SU-DHL-6 (cell line): ENCODE measurements around the gene DPP8.

ENCODE experiments used
- H2AFZ ChIP-seq: fragments of 200-600 bp; sonication (generic); 2 replicates; pipeline ENCODE4 v1.6.1; 2014; ENCODE audit warnings: low read depth, mild to moderate bottlenecking, moderate library complexity, mixed read lengths, antibody characterized with exemption, low read length; ENCODE audit not compliant: severe bottlenecking
- H3F3A ChIP-seq: fragments of 200-600 bp; shearing (Covaris generic); 2 replicates; pipeline ENCODE4 v1.6.0; 2016; ENCODE audit warnings: antibody characterized with exemption, mild to moderate bottlenecking; ENCODE audit not compliant: insufficient read depth
- H3K27ac ChIP-seq: fragments of 200-600 bp; sonication (generic); 2 replicates; pipeline ENCODE4 v1.5.1; 2016; ENCODE audit warnings: low read depth, mild to moderate bottlenecking, low read length, moderate library complexity, mixed read lengths
- H3K27me3 ChIP-seq: fragments of 200-600 bp; sonication (generic), shearing (Covaris generic); 2 replicates; pipeline ENCODE4 v1.6.0; 2014; ENCODE audit warnings: mild to moderate bottlenecking, low read length
- H3K36me3 ChIP-seq: fragments of 200-600 bp; sonication (generic); 2 replicates; pipeline ENCODE4 v1.6.1; 2014; ENCODE audit warnings: mild to moderate bottlenecking, low read length, mixed read lengths
- H3K4me2 ChIP-seq: fragments of 300-600, 200-600 bp; shearing (Covaris generic), sonication (generic); 2 replicates; pipeline ENCODE4 v1.6.0; 2014; ENCODE audit warnings: low read length, low read depth, mild to moderate bottlenecking; ENCODE audit not compliant: poor library complexity, severe bottlenecking
- H3K4me3 ChIP-seq: fragments of 200-600 bp; sonication (generic); 2 replicates; pipeline ENCODE4 v1.5.1; 2014; ENCODE audit warnings: antibody characterized with exemption, low read length, mild to moderate bottlenecking, mixed read lengths; ENCODE audit not compliant: insufficient read depth, poor library complexity, severe bottlenecking
- H3K79me2 ChIP-seq: fragments of 200-600 bp; sonication (generic); 2 replicates; pipeline ENCODE4 v1.6.1; 2014; ENCODE audit warnings: mild to moderate bottlenecking, low read length, moderate library complexity; ENCODE audit not compliant: insufficient read depth
- H3K9ac ChIP-seq: fragments of 200-600 bp; sonication (generic); 2 replicates; pipeline ENCODE4 v1.7.0; 2014; ENCODE audit warnings: mild to moderate bottlenecking, low read length
- H3K9me2 ChIP-seq: fragments of 200-600 bp; sonication (generic); replicated peaks from 2 replicates; pipeline ENCODE4 v1.6.1; 2014; ENCODE audit warnings: low read length; ENCODE audit not compliant: insufficient read depth
- H3K9me3 ChIP-seq: fragments of 200-600 bp; sonication (generic); 2 replicates; pipeline ENCODE4 v1.6.1; 2014; ENCODE audit warnings: low read length, mixed read lengths; ENCODE audit not compliant: insufficient read depth
- H4K20me1 ChIP-seq: fragments of 200-600 bp; sonication (generic); 2 replicates; pipeline ENCODE4 v1.6.1; 2014; ENCODE audit warnings: low read depth, mild to moderate bottlenecking, antibody characterized with exemption, low read length, moderate library complexity, mixed read lengths
- EZH2phosphoT487 ChIP-seq: fragments of 200-600 bp; sonication (generic), shearing (Covaris generic); conservative IDR thresholded peaks from 2 replicates; pipeline ENCODE4 v1.6.1; 2018; ENCODE audit warnings: mild to moderate bottlenecking, antibody characterized with exemption, low read length, moderate library complexity, mixed read lengths
- TF ChIP-seq, protein P1 (sequence below): fragments of 200-600 bp; sonication (generic); IDR thresholded peaks from one replicate; pipeline ENCODE4 v1.5.1; 2017; ENCODE audit warnings: antibody characterized with exemption, mild to moderate bottlenecking, low read length, moderate library complexity; ENCODE audit not compliant: insufficient read depth, poor library complexity, severe bottlenecking

Gene DPP8

DNA sequence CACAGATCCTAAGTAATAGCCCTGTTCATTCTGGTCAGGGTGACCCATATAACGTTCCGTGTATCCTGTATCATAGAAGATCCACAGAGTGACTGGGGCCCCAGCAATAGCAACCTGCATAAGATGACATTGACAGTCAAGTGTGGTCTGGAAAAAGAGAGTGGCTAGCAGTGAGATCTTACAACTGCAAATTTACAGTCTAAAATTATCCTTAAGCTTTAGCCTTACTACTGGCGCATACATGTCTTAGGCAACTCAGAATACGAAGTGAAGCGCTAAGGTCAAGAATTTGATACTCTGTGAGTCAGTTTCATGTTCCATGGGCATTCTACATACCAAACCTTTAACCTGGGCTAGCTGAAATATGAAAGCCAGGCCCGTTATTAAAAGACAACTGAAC is 65.5 kb downstream of the DPP8 start:
- no peak overlapping the region for H3K4me2 ChIP-seq
- H4K20me1 ChIP-seq, result no peaks in the 10 kb centered on the region
- H3K27ac ChIP-seq, result no peak overlapping the region
- TF ChIP-seq EZH2phosphoT487, result no peak
- TF ChIP-seq, protein P1, sequence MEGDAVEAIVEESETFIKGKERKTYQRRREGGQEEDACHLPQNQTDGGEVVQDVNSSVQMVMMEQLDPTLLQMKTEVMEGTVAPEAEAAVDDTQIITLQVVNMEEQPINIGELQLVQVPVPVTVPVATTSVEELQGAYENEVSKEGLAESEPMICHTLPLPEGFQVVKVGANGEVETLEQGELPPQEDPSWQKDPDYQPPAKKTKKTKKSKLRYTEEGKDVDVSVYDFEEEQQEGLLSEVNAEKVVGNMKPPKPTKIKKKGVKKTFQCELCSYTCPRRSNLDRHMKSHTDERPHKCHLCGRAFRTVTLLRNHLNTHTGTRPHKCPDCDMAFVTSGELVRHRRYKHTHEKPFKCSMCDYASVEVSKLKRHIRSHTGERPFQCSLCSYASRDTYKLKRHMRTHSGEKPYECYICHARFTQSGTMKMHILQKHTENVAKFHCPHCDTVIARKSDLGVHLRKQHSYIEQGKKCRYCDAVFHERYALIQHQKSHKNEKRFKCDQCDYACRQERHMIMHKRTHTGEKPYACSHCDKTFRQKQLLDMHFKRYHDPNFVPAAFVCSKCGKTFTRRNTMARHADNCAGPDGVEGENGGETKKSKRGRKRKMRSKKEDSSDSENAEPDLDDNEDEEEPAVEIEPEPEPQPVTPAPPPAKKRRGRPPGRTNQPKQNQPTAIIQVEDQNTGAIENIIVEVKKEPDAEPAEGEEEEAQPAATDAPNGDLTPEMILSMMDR, result no peak
- H2AFZ ChIP-seq, result no peak overlapping the region
- H3K9ac ChIP-seq, result no peak overlapping the region
- H3K9me3 ChIP-seq, result no peaks in the 10 kb centered on the region
- peaks cover 4% of the 10 kb centered on the region; the same call in 1 of the 2 replicates for H3F3A ChIP-seq
- no peaks in the 10 kb centered on the region for H3K79me2 ChIP-seq
- peaks cover 49% of the 10 kb centered on the region; the same call in 1 of the 2 replicates for H3K36me3 ChIP-seq
- no peak overlapping the region for H3K4me3 ChIP-seq
- no peaks in the 10 kb centered on the region for H3K9me2 ChIP-seq
- no peaks in the 10 kb centered on the region for H3K27me3 ChIP-seq

DNA sequence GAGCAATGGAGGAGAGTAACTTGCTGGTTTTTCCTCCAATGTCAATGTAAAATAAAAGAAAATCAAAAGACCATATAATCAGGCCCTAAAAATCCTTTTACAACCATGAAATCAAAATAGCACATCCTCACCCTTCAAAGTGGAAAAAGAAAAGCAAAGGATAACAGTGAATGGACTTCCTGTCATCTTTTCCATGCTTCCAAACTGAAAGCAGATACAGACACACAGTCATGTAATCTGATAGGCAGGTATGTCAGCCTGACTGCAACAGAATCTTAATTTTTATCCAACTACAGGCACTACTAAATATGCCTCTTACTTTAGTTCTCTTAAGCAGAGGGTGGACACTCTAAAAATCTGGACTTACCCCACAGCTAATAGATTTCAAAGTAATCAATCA is 66.9 kb downstream of the DPP8 start:
- H3K36me3 ChIP-seq, result peaks cover 53% of the 10 kb centered on the region
- TF ChIP-seq EZH2phosphoT487, result no peak
- TF ChIP-seq, protein P1, result no peak
- H3F3A ChIP-seq, result peaks cover 14% of the 10 kb centered on the region; the same call in 1 of the 2 replicates

DNA sequence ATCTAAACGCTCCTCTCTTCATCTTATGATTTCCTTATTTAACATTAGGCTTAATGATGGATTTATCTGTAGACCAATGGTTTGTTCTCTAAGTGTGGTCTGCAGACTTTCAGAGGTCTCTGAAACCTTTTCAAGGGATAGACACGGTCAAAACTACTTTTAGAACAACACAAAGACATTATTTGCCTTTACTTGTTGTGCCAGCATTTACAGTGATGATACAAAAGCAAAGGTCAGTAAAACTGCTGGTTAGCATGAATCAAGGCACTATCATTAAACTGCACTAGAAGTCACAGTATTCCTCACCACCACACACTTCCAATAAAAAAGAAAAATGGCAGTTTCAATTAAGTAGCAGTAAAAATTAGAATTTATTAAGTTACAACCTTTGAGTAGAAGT is 70.3 kb downstream of the DPP8 start:
- H3K9me3 ChIP-seq, result no peaks in the 10 kb centered on the region
- H3K4me2 ChIP-seq, result no peak overlapping the region
- no peaks in the 10 kb centered on the region for H3K9me2 ChIP-seq
- TF ChIP-seq, protein P1, result no peak
- no peak for TF ChIP-seq EZH2phosphoT487
- no peak overlapping the region for H3K9ac ChIP-seq
- H3K79me2 ChIP-seq, result no peaks in the 10 kb centered on the region
- H3K27ac ChIP-seq, result no peak overlapping the region
- no peak overlapping the region for H3K4me3 ChIP-seq
- peaks cover 18% of the 10 kb centered on the region; the same call in 1 of the 2 replicates for H3F3A ChIP-seq
- no peaks in the 10 kb centered on the region for H3K27me3 ChIP-seq
- H4K20me1 ChIP-seq, result no peaks in the 10 kb centered on the region
- no peak overlapping the region for H2AFZ ChIP-seq
- peaks cover 49% of the 10 kb centered on the region for H3K36me3 ChIP-seq

More for the DNA sequence above, 66.9 kb downstream of the DPP8 start:
- Histone ChIP-seq H3K9me2 (no peaks in the 10 kb centered on the region), H3K9ac (no peak overlapping the region), H3K79me2 (no peaks in the 10 kb centered on the region), H3K4me3 (no peak overlapping the region), H3K27me3 (no peaks in the 10 kb centered on the region), H4K20me1 (no peaks in the 10 kb centered on the region), H3K27ac (no peak overlapping the region), H2AFZ (no peak overlapping the region), H3K4me2 (no peak overlapping the region), H3K9me3 (no peaks in the 10 kb centered on the region)

DNA sequence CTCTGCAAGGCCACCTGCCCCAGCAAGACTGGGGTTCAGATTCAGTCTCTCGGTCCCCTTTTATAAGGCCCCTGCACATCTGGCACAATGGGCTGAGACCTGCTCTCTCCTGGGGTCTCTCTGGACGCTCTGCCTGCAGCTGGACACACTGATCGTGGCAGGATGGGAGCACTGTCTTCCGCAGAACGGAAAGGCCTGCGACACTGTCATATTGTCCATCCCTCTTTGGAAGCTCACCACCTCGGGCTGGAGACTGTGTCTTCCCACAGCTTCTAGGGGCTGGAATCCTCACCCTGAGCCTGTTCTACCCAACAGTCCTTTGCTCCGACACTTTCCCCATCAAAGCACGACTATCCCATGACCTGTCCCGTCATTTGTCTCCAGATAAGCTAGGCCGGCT is 83.3 kb downstream of the DPP8 start:
- no peak overlapping the region for H3K4me3 ChIP-seq
- no peak overlapping the region for H3K9ac ChIP-seq
- no peaks in the 10 kb centered on the region for H3K79me2 ChIP-seq
- H3F3A ChIP-seq, result no peaks in the 10 kb centered on the region
- H3K27me3 ChIP-seq, result no peaks in the 10 kb centered on the region
- no peaks in the 10 kb centered on the region for H3K9me2 ChIP-seq
- no peak overlapping the region for H3K4me2 ChIP-seq
- no peaks in the 10 kb centered on the region for H3K9me3 ChIP-seq
- TF ChIP-seq, protein P1, result no peak
- no peak for TF ChIP-seq EZH2phosphoT487
- H3K27ac ChIP-seq, result no peak overlapping the region
- H2AFZ ChIP-seq, result no peak overlapping the region
- H4K20me1 ChIP-seq, result no peaks in the 10 kb centered on the region
- H3K36me3 ChIP-seq, result no peaks in the 10 kb centered on the region
